Smooth muscle cell of the brain vasculature (primary cell): Measurements from ENCODE around the gene OGDH.

Source experiments
- DNase-seq: peaks from one replicate; pipeline ENCODE4 v3.0.0-alpha.2; 2012; ENCODE audit warnings: low read depth, low spot score

Gene OGDH

DNA sequence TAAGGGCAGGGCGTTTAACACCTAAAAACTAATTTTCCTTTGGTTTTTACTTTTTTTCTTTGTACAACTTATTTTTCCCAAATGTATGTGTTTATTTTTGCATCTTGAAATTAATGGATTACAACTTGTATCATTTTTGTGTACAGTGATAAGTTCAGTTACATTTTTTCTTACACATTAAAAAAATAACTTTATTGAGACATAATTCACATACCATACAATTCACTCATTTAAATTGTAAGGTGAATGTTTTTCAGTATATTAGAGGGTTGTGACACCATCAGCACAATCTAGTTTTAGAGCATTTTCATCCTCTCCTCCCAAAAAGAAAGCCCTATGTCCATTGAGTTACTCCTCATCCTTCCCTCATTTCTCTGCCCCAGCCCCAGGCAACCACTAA lies 11.6 kb downstream of the OGDH start:
- no peak for DNase-seq

DNA sequence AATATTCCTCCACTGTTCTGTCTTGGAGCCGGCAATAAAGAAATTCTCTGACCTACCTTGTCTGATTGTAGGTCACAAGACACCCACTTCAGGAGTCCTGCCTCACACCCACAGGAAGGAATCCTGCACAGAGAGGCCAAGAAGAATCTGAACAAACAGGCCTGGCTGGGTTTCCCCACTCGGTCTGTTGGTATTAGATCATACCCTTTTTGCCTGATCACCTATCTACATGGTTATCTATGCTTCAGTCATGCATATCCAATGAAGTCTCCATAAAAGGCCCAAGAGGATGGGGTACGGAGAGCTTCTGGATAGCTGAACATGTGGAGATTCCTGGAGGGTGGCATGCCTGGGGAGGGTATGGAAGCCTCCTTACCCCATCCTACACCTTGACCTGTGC lies 12.3 kb downstream of the OGDH start:
- no peak for DNase-seq

DNA sequence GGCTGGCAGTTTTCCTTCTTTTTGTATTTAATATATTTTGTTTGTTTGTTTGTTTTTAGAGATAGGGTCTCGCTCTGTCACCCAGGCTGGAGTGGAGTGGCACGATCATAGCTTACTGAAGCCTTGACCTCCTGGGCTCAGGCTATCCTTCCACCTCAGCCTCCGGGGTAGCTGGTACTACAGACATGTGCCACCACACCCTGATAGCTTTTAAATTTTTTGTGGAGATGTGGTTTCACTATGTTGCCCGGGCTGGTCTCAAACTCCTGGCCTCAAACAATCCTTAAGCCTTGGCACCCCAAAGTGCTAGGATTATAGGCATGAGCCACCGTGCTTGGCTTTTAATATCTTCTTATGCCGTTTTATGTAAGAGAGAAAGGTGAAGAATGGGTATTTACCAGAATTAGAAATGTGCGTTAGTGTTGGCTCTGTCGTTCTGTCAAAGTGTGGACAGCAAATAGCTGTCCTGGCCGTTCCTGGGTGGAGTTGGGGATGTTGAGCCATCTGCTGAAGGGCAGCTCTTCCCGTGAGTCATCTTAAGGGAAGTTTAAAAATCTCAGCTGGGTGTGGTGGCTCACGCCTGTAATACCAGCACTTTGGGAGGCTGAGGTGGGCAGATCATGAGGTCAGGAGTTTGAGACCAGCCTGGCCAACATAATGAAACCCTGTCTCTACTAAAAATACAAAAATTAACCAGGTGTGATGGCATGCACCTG lies 14.8 kb downstream of the OGDH start:
- no peak for DNase-seq

DNA sequence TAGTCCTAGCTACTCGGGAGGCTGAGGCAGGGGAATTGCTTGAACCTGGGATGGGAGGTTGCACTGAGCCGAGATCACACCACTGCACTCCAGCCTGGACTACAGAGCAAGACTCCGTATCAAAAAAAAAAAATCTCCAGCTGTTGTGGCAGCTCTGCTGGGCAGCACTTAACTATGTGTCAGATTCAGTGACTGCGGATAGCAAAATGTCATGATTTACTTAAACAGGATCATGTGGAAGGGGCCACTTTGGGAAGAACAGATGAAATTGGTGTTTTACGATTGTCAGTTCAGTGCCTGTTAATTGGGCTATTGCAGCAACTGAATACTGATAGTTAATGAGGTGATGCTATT lies 15.3 kb downstream of the OGDH start:
- DNase-seq = no peak

DNA sequence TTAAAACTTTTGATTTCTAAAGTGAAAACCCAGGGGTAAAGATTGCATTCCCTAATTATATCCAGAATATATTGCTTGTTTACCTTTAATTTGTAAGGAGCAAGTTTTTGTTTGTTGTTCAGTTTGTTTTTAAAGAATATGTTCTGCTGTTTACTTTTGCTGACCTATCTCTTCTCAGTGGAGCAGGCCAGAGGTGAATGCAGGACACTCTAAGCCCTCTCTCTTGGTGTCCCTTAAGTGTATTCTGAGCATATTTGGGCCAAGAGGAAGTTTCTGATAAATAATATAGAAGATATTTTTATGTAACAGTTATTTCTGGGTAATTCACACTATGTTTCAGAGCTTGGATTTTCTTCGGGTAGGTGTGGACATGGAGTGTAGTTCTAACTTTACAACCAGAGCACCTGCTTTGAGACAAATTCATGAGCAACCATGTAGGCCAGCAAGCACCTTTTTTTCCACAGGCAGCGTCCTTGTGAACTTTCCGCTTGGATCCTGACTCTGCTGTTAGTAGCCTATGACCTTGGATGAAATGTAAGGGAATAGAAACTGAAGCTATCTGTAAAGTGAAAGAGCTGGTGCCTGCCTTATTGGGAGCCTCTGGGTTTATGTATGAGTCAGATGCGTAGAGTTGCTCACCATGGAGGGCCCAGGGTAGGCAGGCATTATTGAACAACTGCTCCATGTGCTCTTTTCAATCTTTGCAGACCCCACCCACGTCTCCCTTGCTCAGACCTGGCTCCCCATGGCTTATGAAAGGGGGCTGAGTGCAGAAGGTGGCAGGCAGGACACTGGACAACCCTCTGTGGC lies 16.1 kb downstream of the OGDH start:
- DNase-seq = no peak

DNA sequence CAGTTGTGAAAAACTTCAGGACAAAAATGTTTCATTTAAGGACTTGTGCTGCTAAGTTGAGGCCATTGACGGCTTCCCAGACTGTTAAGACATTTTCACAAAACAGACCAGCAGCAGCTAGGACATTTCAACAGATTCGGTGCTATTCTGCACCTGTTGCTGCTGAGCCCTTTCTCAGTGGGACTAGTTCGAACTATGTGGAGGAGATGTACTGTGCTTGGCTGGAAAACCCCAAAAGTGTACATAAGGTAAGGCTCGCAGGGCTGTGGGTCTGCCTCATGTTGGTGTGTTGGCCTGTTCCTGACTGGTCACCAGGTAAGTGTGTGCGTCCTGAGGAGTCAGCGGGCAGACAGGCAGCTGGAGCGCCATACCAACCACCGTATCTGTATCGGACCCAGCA lies 17.9 kb downstream of the OGDH start:
- DNase-seq = no peak

DNA sequence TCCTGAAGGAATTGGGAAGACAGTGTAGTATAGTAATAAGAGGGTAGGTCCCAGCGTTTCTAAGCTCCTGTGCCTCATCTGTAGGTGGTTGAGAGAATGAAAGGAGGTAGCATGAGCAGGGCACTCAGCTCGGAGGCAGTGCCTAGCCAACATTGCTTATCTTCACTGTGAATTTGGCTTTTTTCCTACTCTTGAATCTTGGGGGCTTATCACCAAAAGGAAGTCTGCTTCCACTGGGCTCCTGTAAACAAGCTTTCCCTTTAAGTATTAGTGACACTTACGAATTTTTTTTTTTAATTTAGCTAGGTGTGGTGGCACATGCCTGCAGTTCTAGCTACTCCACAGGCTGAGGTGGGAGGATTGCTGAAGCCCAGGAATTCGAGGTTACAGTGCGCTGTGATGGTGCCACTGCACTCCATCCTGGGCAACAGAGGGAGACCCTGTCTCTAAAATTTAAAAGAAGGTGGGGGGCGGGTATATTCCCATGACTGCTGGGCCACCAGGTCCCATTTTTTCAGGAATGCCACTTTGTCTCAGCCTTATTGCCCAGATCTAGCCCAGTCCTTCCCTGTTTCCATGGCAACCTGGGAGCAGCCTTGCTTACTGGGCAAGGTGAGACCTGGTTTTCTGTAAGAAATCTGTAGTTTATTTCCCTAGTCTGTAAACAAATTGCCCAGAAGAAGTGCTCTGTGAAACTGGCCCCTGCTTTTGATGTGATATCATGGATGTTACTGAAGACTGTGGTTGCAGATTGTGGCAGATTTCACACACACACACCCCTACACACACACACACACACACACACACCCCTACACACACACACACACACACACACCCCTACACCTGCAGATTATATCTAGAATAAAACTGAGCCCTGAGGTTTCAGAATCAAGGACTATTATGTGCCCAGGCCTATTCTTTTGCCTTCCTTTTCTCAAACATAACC lies 19.4 kb downstream of the OGDH start:
- no peak for DNase-seq

DNA sequence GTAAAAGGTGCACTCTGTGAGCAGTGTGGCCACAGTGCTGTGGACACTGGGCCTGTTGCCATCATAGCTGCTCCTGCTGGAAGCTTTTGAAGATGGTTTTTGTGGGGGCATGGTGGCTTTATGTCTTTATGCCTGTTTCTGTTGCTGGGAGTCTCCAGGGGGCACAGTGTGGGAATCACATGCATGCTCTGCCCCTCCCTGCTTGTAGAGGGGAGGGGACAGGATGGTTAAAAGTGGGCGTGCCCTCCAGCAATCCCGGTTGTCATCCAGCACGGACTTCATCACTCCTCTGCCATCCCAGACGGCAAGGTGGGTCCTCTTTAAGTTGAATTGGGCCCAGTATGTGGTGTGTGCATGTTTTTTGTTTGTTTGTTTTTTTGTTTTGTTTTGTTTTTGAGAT lies 20.2 kb downstream of the OGDH start:
- DNase-seq = no peak

DNA sequence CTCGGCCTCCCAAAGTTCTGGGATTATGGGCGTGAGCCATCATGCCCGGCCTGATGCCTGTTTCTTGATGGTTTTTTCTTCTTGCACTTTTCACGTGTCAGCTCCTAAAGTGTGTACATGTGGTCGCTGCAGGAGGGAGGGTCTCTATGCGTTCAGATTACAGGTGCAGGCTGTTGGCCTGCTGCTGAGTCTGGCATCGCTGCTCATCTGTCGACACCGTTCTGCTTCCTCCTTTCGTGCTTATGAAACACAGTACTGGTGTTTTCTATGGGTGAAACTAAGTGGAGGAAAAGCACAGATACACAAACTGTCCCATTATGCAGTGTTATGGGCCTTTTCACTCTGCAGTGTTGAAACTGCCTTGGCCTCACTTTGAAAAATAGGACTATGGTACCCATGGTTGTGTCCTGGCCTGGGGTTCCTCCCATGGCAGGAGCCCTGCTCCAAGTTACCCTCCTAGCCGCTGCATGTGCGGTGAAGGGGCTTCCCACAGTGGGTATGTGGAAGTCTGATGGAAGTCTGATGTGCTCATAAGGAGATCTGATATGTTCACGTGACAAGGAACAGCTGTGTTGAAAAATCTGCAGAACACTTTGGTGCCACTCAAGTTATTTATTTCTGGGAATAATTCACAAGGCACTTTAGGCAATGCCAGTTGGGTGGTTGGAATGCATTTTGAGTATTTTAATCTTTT lies 23.5 kb downstream of the OGDH start:
- no peak for DNase-seq

DNA sequence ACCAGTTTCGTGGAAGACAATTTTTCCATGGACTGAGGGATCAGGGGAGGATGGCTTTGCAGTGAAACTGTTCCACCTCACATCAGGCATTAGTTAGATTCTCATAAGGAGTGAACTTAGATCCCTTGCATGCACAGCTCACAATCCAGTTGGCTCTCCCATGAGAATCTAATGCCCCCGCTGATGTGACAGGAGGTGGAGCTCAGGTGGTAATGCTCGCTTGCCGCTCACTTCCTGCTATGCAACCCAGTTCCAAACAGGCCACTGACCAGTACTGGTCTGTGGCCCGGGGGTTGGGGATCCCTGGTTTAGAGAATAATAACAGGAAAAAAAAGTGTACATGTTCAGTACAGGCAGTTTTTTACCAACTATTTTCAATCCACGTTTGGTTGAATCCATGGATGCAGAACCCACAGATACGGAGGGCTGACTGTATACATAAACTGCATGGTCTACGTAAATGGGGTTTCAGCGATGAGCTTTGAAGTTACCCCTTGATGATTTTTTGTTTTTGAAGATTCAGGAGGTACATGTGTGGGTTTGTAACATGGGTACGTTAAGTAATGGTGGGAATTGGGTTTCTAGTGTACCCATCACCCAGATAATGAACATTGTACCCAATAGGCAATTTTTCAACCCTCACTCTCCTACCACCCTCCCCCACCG lies 24.5 kb downstream of the OGDH start:
- DNase-seq = no peak

DNA sequence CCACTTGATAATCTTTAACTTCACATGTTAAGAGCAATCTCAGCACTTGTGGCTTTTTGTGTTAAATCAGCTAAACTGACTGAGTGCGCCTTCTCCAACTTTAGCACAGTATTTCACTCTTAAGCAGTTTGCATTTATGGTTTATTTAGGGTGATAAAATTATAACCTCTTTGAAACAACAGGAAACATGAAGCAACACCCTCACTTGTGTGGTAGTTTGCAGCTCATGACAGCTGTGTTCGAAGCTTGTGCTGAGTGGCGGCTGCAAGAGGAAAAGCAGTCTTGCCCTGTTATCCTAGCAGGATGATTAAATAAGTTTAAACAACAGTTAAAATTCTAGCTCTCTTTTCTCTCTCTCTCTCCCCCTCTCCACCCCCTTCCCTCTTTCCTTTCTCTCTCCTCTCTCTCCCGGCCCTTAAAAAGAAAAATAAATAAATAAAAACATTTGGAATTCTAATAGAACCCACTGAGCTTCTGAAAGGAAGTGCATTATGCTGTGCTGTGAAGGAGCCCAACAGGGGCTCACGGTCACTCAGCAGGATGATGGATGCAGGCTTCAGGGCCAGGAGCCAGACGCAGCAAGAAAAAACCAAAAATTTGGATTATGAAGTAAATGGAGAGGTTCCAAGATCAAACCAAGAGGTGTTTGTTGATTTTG lies 25.2 kb downstream of the OGDH start:
- no peak for DNase-seq

DNA sequence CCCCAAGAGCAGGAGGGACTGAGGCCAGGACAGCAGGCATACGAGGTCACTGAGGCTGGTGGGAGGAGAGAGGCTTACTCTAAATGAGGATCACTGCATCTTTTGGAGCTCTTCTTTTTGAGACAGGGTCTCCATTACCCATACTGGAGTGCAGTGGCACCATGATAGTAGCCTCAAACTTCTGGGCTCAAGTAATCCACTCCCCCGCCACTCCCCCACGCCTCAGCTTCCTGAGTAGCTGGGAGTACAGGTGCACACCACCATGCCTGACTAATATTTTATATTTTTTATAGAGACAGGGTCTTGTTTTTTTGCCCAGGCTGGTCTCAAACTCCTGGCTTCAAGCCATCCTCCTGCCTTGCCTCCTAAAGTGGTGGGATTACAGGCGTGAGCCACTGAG lies 25.8 kb downstream of the OGDH start:
- no peak for DNase-seq

DNA sequence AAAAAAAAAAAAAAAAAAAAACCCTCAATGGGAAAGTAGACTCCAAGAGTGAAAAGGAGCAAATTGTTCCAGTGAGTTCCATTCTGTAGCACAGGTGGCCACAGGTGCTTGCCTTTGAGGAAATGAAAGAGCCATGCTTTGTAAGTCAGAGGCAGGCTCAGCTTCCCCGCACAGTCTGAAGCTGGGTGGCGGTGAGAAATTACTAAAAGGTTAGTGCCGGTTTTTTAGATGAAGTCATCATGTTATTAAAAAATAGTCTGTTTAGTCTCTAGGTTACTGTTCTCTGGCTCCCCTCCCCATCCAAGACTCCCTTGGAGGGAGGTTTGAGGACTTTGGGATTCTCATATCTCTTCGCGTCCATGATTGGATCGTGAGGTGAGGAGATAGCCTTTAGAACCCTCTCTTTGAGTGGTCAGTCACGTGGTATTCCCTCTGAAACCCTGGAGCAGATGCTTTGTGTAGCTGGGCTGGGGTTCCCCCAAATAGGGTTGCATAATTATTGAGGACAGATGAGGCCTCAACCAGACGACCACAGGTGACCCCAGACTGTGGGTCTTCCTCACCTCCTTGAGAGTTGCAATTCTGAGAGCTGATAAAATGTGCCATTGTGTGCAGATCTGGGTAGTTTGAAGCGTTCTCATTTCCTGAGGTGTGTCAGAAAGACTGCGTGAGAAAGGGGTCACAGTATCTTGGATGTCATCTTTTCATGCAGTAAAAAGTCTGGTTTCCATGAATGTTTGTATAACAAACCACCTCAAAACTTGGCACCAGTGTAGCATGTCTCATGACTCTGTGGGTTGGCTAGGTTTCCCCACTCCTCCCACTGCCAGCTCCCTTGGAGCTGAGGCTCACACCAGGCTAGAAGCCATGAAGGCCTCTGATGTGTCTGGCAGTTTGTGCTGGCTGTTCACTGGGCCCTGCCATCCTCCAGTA lies 27.1 kb downstream of the OGDH start:
- DNase-seq = peak; percentile 62

DNA sequence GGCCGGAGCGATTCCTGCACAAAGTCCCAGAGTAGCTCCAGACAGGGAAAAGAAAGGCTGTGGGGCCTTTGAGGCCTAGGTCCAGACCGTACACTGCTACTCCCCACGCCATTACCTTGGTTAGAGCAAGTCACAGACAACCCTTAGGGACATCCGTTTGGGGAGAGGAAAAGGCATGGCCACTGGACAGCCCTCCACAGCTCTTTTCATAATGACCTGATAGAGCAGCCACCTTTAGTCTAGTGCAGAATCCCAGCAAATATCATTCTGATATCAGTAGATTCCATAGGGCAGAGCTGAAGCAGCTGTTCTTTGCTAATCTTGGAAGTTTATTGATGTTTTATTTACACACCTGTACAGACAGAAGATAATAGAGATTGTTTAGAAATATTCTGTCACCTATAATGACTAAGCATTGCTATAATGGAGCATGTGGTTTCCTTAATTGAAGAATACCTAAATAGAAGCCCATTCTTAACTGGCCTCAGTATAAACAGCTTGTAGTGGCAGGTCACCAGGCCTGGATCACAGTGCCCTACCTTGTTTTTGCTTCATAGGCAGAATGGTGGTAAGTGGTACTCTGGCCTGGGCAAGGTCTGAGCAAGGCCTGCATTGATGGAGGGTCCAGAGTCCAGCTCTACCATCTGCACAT lies 27.9 kb downstream of the OGDH start:
- DNase-seq = no peak

DNA sequence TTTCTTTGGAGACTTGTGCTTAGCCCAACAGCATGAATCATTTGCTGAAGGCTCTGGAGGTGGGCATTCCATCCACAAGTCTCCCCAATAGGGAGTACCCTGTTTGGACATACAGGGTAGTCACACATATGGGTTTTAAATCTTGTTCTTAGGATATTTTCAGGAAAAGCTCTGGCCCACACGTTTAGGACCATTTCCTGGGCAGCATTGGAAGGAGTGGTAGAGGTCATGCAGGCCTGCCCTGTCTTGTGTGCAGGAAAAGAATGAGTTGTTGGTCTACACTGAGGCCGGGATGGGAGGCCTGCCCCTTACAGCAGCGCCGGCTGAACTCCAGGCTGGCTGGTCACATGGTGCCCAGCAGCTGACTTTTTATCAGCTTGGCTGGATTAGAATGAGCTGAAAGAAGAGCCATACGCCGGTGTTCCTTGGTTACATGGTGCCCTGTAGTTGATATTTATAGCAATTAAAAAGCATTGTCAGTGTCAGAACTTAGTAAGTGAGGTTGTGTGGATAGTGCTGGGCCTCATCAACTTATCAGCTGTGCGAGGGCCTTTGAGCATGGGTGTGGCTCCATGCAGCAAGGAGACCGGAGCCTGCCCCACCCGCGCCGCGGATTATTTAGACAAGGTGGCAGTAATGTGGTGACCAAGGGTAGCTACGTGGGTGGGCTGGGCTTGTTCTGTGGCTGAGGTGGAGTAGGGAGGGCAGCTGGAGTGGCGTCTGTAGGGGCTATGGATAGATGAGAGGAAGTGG lies 28.6 kb downstream of the OGDH start:
- no peak for DNase-seq

DNA sequence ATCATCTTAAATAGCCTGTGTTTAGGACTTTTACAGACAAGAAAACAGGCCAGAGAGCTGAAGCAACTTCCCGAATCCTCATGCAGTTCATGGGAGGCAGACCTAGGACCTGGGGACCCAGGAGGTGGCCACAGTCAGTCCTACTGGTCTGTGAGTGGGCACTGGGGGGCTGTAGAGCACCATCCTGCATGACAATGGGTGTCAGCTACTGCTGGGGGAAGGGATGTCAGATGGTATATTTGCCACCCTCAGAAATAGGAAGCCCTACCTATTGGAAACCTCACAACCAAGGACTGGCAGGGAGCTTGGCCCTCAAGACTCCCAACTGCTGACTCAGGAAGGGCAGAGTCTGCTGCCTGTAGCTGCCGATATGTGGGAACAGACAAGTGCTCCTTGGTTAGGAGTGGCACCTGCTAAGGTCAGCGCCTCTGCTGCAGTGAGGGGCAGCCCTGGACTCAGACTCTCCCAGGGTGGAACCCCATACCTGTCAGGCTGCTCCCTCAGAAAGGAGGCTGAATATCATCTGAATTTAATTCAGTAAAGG lies 29.7 kb downstream of the OGDH start:
- DNase-seq = no peak

DNA sequence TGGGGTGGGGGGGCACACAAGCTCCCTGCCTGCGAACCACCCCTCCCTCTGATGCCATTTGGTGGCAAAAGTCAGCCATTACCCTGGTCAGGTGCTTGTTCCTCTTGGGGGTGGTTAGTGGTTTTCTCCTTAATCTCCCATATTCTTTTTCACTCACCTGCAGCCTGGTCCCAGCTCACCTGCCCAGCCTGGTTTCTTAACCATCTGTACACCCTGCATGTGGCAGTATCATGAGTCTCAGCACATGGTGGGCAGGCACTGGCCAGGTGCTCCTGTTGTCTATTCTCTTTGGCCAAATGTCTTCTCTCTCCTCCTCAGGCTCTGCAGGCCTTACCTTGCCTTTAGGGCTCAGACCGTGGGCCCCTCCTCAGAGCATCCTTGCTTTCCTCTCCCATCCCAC lies 30.5 kb downstream of the OGDH start:
- DNase-seq = no peak
